Measurements from ENCODE around the gene SMC3. TPM values are rescaled to one million over a fixed set of nuclear protein-coding genes. Genes with fewer than 3 reads are reported as not detected.

SMC3 gene
- total RNA-seq, 1 experiment from 2014 or later = 64.3 TPM

- no peak overlapping the region for H2AFZ ChIP-seq (ENCODE audit: low read depth, low read length, poor library complexity, severe bottlenecking)
- no peaks in the 10 kb centered on the region for H4K20me1 ChIP-seq (ENCODE audit: insufficient read depth)
- CTCF ChIA-PET = no interaction called here
- BruUV-seq (replicated peaks) = no TSS peak
- no peaks in the 10 kb centered on the region for H3K4me1 ChIP-seq (ENCODE audit: control insufficient read depth in 1 of 2, insufficient read depth in 2 of 2, low read length in 2 of 2)
- no peaks in the 10 kb centered on the region for H3K79me2 ChIP-seq (ENCODE audit: insufficient read depth, low read length)
- TF ChIP-seq CEBPB (IDR thresholded peaks at IDR 0.05; ENCODE audit: low read depth) (no peak), EZH2 (IDR thresholded peaks at IDR 0.05) (no peak)
- DNase-seq (ENCODE audit: low read depth, low spot score) = no peak
- POLR2A ChIA-PET = no interaction called here
- no peaks in the 10 kb centered on the region for H3K27me3 ChIP-seq (ENCODE audit: insufficient read depth, low read length)
- ATAC-seq = no peak
- H3K9me3 ChIP-seq (ENCODE audit: control insufficient read depth in 1 of 2, insufficient read depth in 1 of 2, low read depth in 1 of 2, low read length in 2 of 2) = no peaks in the 10 kb centered on the region
- H3K9ac ChIP-seq (ENCODE audit: low read length) = no peak overlapping the region
- RAD21 ChIA-PET (ENCODE audit: low non-redundant PET in 1 of 2, low total read pairs in 2 of 2, uncharacterized antibody in 2 of 2, unreplicated experiment in 2 of 2) = no interaction called here
- intact Hi-C loops (cut with micrococcal nuclease) = loop anchor here (2.0 to 5.0 kb wide), 2 partner anchors 45 to 99 kb away; no protein-coding TSS in a partner anchor
- H3K9me2 ChIP-seq (ENCODE audit: insufficient read depth) = no peaks in the 10 kb centered on the region
- H3K4me3 ChIP-seq (replicated peaks in 1 of 2; ENCODE audit: low read depth in 1 of 2, low read length in 2 of 2) = no peak overlapping the region
- no peak overlapping the region for H3K27ac ChIP-seq (ENCODE audit: low read depth, low read length)
- no peak overlapping the region for H3K4me2 ChIP-seq (ENCODE audit: low read length)
- peaks cover 55 to 68% of the 10 kb centered on the region in 2 experiments for H3K36me3 ChIP-seq (ENCODE audit: control insufficient read depth in 1 of 2, insufficient read depth in 2 of 2, low read length in 2 of 2)
Measured at GRCh38 chr10:110601581-110601980, 34.1 kb downstream of the SMC3 start.

GRCh38 chr10:110608087-110608486 is 40.6 kb downstream of the SMC3 start:
- H3K9ac ChIP-seq (ENCODE audit: low read length) = no peak overlapping the region
- no peak overlapping the region for H3K4me3 ChIP-seq (replicated peaks in 1 of 2; ENCODE audit: low read depth in 1 of 2, low read length in 2 of 2)
- no peak overlapping the region for H3K27ac ChIP-seq (ENCODE audit: low read depth, low read length)
- H4K20me1 ChIP-seq (ENCODE audit: insufficient read depth) = no peaks in the 10 kb centered on the region
- ATAC-seq = no peak
- H3K9me2 ChIP-seq (ENCODE audit: insufficient read depth) = no peaks in the 10 kb centered on the region
- no peak overlapping the region for H3K4me2 ChIP-seq (ENCODE audit: low read length)
- no TSS peak for BruUV-seq (replicated peaks)
- H3K9me3 ChIP-seq (ENCODE audit: control insufficient read depth in 1 of 2, insufficient read depth in 1 of 2, low read depth in 1 of 2, low read length in 2 of 2) = no peaks in the 10 kb centered on the region
- H3K4me1 ChIP-seq (ENCODE audit: control insufficient read depth in 1 of 2, insufficient read depth in 2 of 2, low read length in 2 of 2) = peaks cover 0 to 9% of the 10 kb centered on the region in 2 experiments; a peak in 1 of 4 replicates
- H3K79me2 ChIP-seq (ENCODE audit: insufficient read depth, low read length) = no peaks in the 10 kb centered on the region
- intact Hi-C loops (cut with micrococcal nuclease) = no loop called here
- POLR2A ChIA-PET = no interaction called here
- CTCF ChIA-PET = interaction anchor here (0.8 to 2.7 kb wide), 11 partner anchors 8 to 1529 kb away, joined by 3 to 21 read pairs (median 5); partner anchors contain the start of genes BBIP1, SHOC2 and SMNDC1
- RAD21 ChIA-PET (ENCODE audit: low non-redundant PET in 1 of 2, low total read pairs in 2 of 2, uncharacterized antibody in 2 of 2, unreplicated experiment in 2 of 2) = no interaction called here
- 0 out of 2 replicates have a peak, but pooled peaks cover 4% of the 10 kb centered on the region for H3K27me3 ChIP-seq (ENCODE audit: insufficient read depth, low read length)
- DNase-seq (ENCODE audit: low read depth, low spot score) = no peak
- H2AFZ ChIP-seq (ENCODE audit: low read depth, low read length, poor library complexity, severe bottlenecking) = no peak overlapping the region
- peaks cover 25 to 32% of the 10 kb centered on the region in 2 experiments for H3K36me3 ChIP-seq (ENCODE audit: control insufficient read depth in 1 of 2, insufficient read depth in 2 of 2, low read length in 2 of 2)
- TF ChIP-seq FOSL1 (IDR thresholded peaks at IDR 0.05; ENCODE audit: low read depth) = no peak
- no peak for TF ChIP-seq JUND (IDR thresholded peaks at IDR 0.05)
- TF ChIP-seq TCF7L2 (IDR thresholded peaks at IDR 0.05; ENCODE audit: borderline replicate concordance, extremely low read depth, insufficient read depth, insufficient read length) = no peak
- no peak for TF ChIP-seq REST (IDR thresholded peaks at IDR 0.05; ENCODE audit: low read depth)
- no peak for TF ChIP-seq ZFX (IDR thresholded peaks at IDR 0.05)
- no peak for TF ChIP-seq EGR1 (IDR thresholded peaks at IDR 0.05; ENCODE audit: low read depth)
- TF ChIP-seq POLR2AphosphoS5 (IDR thresholded peaks at IDR 0.05; ENCODE audit: low read depth, low read length) = no peak
- TF ChIP-seq CTCF (IDR thresholded peaks at IDR 0.05 in 2 of 3, conservative IDR thresholded peaks at IDR 0.05 in 1 of 3; ENCODE audit: borderline replicate concordance in 1 of 3, insufficient read depth in 1 of 3, low read depth in 2 of 3, low read length in 2 of 3) = no peak
- TF ChIP-seq SRF (IDR thresholded peaks at IDR 0.05; ENCODE audit: low read depth) = no peak
- no peak for TF ChIP-seq CBX3 (IDR thresholded peaks at IDR 0.05; ENCODE audit: low read depth)
- TF ChIP-seq EZH2phosphoT487 (IDR thresholded peaks at IDR 0.05; ENCODE audit: borderline replicate concordance) = no peak
- no peak for TF ChIP-seq POLR2A (IDR thresholded peaks at IDR 0.05; ENCODE audit: borderline replicate concordance, extremely low read depth, insufficient read depth, insufficient read length)
- TF ChIP-seq SP1 (IDR thresholded peaks at IDR 0.05; ENCODE audit: low read depth) = no peak

All from HCT116 (cell line).